Measurements from ENCODE around the gene B3GNT7. TPM values are rescaled to one million over a fixed set of nuclear protein-coding genes. Genes with fewer than 3 reads are reported as not detected.

The B3GNT7 gene
- total and polyA plus RNA-seq, 2 of the 4 experiments (the other 2 are of a cell fraction) = under 0.01 to 0.03 TPM

DNA sequence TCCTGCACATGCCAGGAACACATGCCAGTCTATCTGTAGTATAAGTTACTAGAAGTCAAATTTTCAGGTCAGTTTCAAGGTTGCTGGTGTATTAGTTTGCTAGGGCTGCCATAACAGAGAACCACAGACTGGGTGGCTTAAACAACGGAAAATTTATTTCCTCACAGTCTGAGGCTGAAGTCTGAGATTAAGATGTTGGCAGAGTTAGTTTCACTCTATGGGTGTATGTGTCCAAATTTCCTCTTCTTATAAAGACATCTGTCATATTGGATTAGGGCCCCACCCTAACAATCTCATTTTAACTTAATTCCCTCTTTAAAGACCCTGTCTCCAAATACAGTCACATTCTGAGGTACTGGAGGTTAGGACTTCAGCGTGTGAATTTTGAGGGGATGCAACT lies 26.5 kb downstream of the B3GNT7 start:
- CTCF ChIA-PET = no interaction called here

More for the DNA sequence above, 26.5 kb downstream of the B3GNT7 start:
- no peak overlapping the region for H3K4me3 ChIP-seq (ENCODE audit: insufficient read depth, low read depth, low read length)
- WGBS, 2 experiments (ENCODE audit: extremely low coverage in 2 of 2, insufficient read length in 1 of 2) = no CpG with 5 or more reads among the region's 2 CpGs
- intact Hi-C loops (cut with micrococcal nuclease) (no loop called here), in situ Hi-C loops (cut with MboI; ENCODE audit: low sequenced_read_pairs) (no loop called here), dilution Hi-C loops (cut with HindIII; ENCODE audit: low sequenced_read_pairs, unreplicated experiment) (no loop called here)
- H3K9me3 ChIP-seq (ENCODE audit: control insufficient read depth, insufficient read depth, low read length) = no peaks in the 10 kb centered on the region
- H3K9ac ChIP-seq (ENCODE audit: low read depth, low read length) = no peak overlapping the region
- H4K8ac ChIP-seq (ENCODE audit: low read depth in 2 of 2, low read length in 2 of 2) = no peak overlapping the region
- H4K20me1 ChIP-seq (ENCODE audit: insufficient read depth, low read length) = no peaks in the 10 kb centered on the region
- H2BK20ac ChIP-seq (ENCODE audit: low read depth, low read length) = no peak overlapping the region
- H3K36me3 ChIP-seq (ENCODE audit: control insufficient read depth, insufficient read depth, low read length) = no peaks in the 10 kb centered on the region
- no peak overlapping the region for H3K18ac ChIP-seq (ENCODE audit: low read depth, low read length)
- ATAC-seq (ENCODE audit: low read depth) = no peak
- no peak overlapping the region for H4K5ac ChIP-seq (ENCODE audit: low read depth, low read length)
- H3K23ac ChIP-seq (ENCODE audit: low read depth, low read length) = no peak overlapping the region
- no peak overlapping the region for H3K4me2 ChIP-seq (ENCODE audit: low read depth, low read length)
- no peak overlapping the region for H3K4ac ChIP-seq (ENCODE audit: low read depth, low read length)
- no peak overlapping the region for H2AK5ac ChIP-seq (ENCODE audit: low read depth, low read length)
- no peak overlapping the region for H2BK15ac ChIP-seq (ENCODE audit: low read depth, low read length)
- H2BK120ac ChIP-seq (ENCODE audit: low read depth, low read length) = no peak overlapping the region
- no peaks in the 10 kb centered on the region; the same call in 1 of the 2 replicates for H3K9me1 ChIP-seq (ENCODE audit: insufficient read depth, low read length)
- POLR2A ChIA-PET (ENCODE audit: unreplicated experiment) = no interaction called here
- no TSS peak for BruUV-seq (replicated peaks)
- no peaks in the 10 kb centered on the region for H3K79me1 ChIP-seq (ENCODE audit: low read depth in 1 of 2, low read length in 2 of 2)
- H3K4me1 ChIP-seq (ENCODE audit: control insufficient read depth, insufficient read depth, low read length) = no peaks in the 10 kb centered on the region
- no peak overlapping the region for H2BK5ac ChIP-seq (ENCODE audit: low read depth, low read length, poor library complexity, severe bottlenecking)
- no peak overlapping the region for H4K91ac ChIP-seq (ENCODE audit: insufficient read depth, low read depth, low read length)
- H3K27ac ChIP-seq (ENCODE audit: insufficient read depth, low read length) = no peak overlapping the region
- TF ChIP-seq FOS (IDR thresholded peaks at IDR 0.05; ENCODE audit: low read depth, low read length) = no peak
- no peak for TF ChIP-seq BHLHE40 (IDR thresholded peaks at IDR 0.05; ENCODE audit: low read depth, low read length)
- no peak for TF ChIP-seq MAFK (IDR thresholded peaks at IDR 0.05; ENCODE audit: low read depth, low read length)
- TF ChIP-seq RCOR1 (IDR thresholded peaks at IDR 0.05; ENCODE audit: insufficient replicate concordance, low read length) = no peak
- TF ChIP-seq CEBPB (IDR thresholded peaks at IDR 0.05; ENCODE audit: low read depth, low read length) = no peak
- no peak for TF ChIP-seq RAD21 (IDR thresholded peaks at IDR 0.05; ENCODE audit: low read length)
- TF ChIP-seq POLR2A (IDR thresholded peaks at IDR 0.05; ENCODE audit: low read depth, low read length) = no peak
- TF ChIP-seq, protein P1, sequence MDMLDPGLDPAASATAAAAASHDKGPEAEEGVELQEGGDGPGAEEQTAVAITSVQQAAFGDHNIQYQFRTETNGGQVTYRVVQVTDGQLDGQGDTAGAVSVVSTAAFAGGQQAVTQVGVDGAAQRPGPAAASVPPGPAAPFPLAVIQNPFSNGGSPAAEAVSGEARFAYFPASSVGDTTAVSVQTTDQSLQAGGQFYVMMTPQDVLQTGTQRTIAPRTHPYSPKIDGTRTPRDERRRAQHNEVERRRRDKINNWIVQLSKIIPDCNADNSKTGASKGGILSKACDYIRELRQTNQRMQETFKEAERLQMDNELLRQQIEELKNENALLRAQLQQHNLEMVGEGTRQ (IDR thresholded peaks at IDR 0.05; ENCODE audit: low read depth, low read length) = no peak
- no peak for TF ChIP-seq MAZ (IDR thresholded peaks at IDR 0.05; ENCODE audit: borderline replicate concordance, low read depth, low read length)
- TF ChIP-seq CHD1 (IDR thresholded peaks at IDR 0.05; ENCODE audit: low read depth, low read length) = no peak
- no peak for TF ChIP-seq NFE2L2 (IDR thresholded peaks at IDR 0.05; ENCODE audit: low read depth, low read length)
- no peak for TF ChIP-seq SMC3 (IDR thresholded peaks at IDR 0.05; ENCODE audit: low read depth, low read length)
- TF ChIP-seq, protein P2, sequence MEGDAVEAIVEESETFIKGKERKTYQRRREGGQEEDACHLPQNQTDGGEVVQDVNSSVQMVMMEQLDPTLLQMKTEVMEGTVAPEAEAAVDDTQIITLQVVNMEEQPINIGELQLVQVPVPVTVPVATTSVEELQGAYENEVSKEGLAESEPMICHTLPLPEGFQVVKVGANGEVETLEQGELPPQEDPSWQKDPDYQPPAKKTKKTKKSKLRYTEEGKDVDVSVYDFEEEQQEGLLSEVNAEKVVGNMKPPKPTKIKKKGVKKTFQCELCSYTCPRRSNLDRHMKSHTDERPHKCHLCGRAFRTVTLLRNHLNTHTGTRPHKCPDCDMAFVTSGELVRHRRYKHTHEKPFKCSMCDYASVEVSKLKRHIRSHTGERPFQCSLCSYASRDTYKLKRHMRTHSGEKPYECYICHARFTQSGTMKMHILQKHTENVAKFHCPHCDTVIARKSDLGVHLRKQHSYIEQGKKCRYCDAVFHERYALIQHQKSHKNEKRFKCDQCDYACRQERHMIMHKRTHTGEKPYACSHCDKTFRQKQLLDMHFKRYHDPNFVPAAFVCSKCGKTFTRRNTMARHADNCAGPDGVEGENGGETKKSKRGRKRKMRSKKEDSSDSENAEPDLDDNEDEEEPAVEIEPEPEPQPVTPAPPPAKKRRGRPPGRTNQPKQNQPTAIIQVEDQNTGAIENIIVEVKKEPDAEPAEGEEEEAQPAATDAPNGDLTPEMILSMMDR (conservative IDR thresholded peaks at IDR 0.05; ENCODE audit: low read depth, low read length) = no peak
- TF ChIP-seq, protein P3, sequence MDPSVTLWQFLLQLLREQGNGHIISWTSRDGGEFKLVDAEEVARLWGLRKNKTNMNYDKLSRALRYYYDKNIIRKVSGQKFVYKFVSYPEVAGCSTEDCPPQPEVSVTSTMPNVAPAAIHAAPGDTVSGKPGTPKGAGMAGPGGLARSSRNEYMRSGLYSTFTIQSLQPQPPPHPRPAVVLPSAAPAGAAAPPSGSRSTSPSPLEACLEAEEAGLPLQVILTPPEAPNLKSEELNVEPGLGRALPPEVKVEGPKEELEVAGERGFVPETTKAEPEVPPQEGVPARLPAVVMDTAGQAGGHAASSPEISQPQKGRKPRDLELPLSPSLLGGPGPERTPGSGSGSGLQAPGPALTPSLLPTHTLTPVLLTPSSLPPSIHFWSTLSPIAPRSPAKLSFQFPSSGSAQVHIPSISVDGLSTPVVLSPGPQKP (IDR thresholded peaks at IDR 0.05; ENCODE audit: borderline replicate concordance, low read depth, low read length) = no peak
- no peak for TF ChIP-seq RFX5 (IDR thresholded peaks at IDR 0.05; ENCODE audit: low read depth, low read length)
- no peak for TF ChIP-seq MXI1 (IDR thresholded peaks at IDR 0.05; ENCODE audit: borderline replicate concordance, low read depth, low read length)
- H3K14ac ChIP-seq (replicated peaks; ENCODE audit: low read depth, low read length) = no peak overlapping the region
- DNase-seq = no peak
- H3K56ac ChIP-seq (ENCODE audit: extremely low read depth, insufficient read depth, low read length) = no peak overlapping the region
- H2AK9ac ChIP-seq (replicated peaks; ENCODE audit: low read depth, low read length, poor library complexity) = no peak overlapping the region
- no peak overlapping the region for H2AFZ ChIP-seq (replicated peaks; ENCODE audit: low read length, poor library complexity)
- peaks cover 7% of the 10 kb centered on the region for H3K27me3 ChIP-seq (ENCODE audit: control insufficient read depth, insufficient read depth, low read length)

Data from IMR-90 (cell line).